SK-N-SH treated with all-trans-retinoic acid at 6 μM for 48 hours (cell line): Measurements from ENCODE around the gene C11orf68.

Experiments used
- ATAC-seq: fragments of 200-7000 bp; cut with Tn5 transposase; 3 replicates; pipeline ENCODE4 v1.9.1; 2020; ENCODE audit warnings: mild to moderate bottlenecking, moderate library complexity
- BACH2 ChIP-seq: fragments of 250-450 bp; sonication (Bioruptor Pico); IDR thresholded peaks from 2 replicates; pipeline ENCODE4 v1.9.0; 2021; ENCODE audit warnings: mild to moderate bottlenecking, borderline replicate concordance
- CSRNP3 ChIP-seq: fragments of 250-450 bp; sonication (Bioruptor Pico); IDR thresholded peaks from 2 replicates; pipeline ENCODE4 v1.5.1; 2021; ENCODE audit warnings: mild to moderate bottlenecking, moderate library complexity
- ESRRG ChIP-seq: fragments of 250-450 bp; sonication (Bioruptor Pico); IDR thresholded peaks from 2 replicates; pipeline ENCODE4 v1.6.1; 2021; ENCODE audit warnings: mild to moderate bottlenecking
- GLIS3 ChIP-seq: fragments of 250-450 bp; sonication (Bioruptor Pico); IDR thresholded peaks from 2 replicates; pipeline ENCODE4 v1.5.0; 2020; ENCODE audit warnings: mild to moderate bottlenecking, moderate library complexity
- ISL1 ChIP-seq: fragments of 250-450 bp; sonication (Bioruptor Pico); IDR thresholded peaks from 2 replicates; pipeline ENCODE4 v2.1.2; 2022; ENCODE audit warnings: mild to moderate bottlenecking, moderate library complexity
- OSR1 ChIP-seq: fragments of 250-450 bp; sonication (Bioruptor Pico); IDR thresholded peaks from 2 replicates; pipeline ENCODE4 v1.8.0; 2022; ENCODE audit warnings: moderate library complexity, mild to moderate bottlenecking, inconsistent platforms
- PATZ1 ChIP-seq: fragments of 250-450 bp; sonication (Bioruptor Pico); IDR thresholded peaks from 2 replicates; pipeline ENCODE4 v1.8.0; 2020; ENCODE audit warnings: mild to moderate bottlenecking, moderate library complexity, borderline replicate concordance
- POU6F1 ChIP-seq: fragments of 250-450 bp; sonication (Bioruptor Pico); IDR thresholded peaks from 2 replicates; pipeline ENCODE4 v1.8.0; 2021; ENCODE audit warnings: low read depth, mild to moderate bottlenecking, moderate library complexity, borderline replicate concordance
- SNAI2 ChIP-seq: fragments of 250-450 bp; sonication (Bioruptor Pico); IDR thresholded peaks from 2 replicates; pipeline ENCODE4 v1.5.0; 2020; ENCODE audit warnings: mild to moderate bottlenecking, moderate library complexity
- TCF4 ChIP-seq: fragments of 250-450 bp; sonication (Bioruptor Pico); IDR thresholded peaks from 2 replicates; pipeline ENCODE4 v1.8.0; 2021; ENCODE audit warnings: mild to moderate bottlenecking, moderate library complexity, borderline replicate concordance
- TOX ChIP-seq: fragments of 250-450 bp; sonication (Bioruptor Pico); IDR thresholded peaks from 2 replicates; pipeline ENCODE4 v1.8.0; 2021; ENCODE audit warnings: mild to moderate bottlenecking, moderate library complexity, borderline replicate concordance
- TSHZ2 ChIP-seq: fragments of 250-450 bp; sonication (Bioruptor Pico); IDR thresholded peaks from 2 replicates; pipeline ENCODE4 v1.5.0; 2020; ENCODE audit warnings: mild to moderate bottlenecking, moderate library complexity
- ZC3H10 ChIP-seq: fragments of 250-450 bp; sonication (Bioruptor Pico); IDR thresholded peaks from 2 replicates; pipeline ENCODE4 v1.5.1; 2021; ENCODE audit warnings: mild to moderate bottlenecking, moderate library complexity
- ZFP3 ChIP-seq: fragments of 250-450 bp; sonication (Bioruptor Pico); IDR thresholded peaks from 2 replicates; pipeline ENCODE4 v1.5.0; 2020; ENCODE audit warnings: mild to moderate bottlenecking, moderate library complexity
- ZFP30 ChIP-seq: fragments of 450-650 bp; formaldehyde crosslinking; IDR thresholded peaks from 2 replicates; pipeline ENCODE4 v1.5.0; 2022; ENCODE audit warnings: mild to moderate bottlenecking, moderate library complexity
- ZNF8 ChIP-seq: fragments of 450-650 bp; formaldehyde crosslinking; IDR thresholded peaks from 2 replicates; pipeline ENCODE4 v1.5.0; 2020; ENCODE audit warnings: mild to moderate bottlenecking, moderate library complexity

C11orf68 gene

GRCh38 chr11:65871811-65872548, 46.9 kb downstream of the C11orf68 start:
- ATAC-seq = peak; percentile 42
- TF ChIP-seq TSHZ2 (0 out of 2 replicates have a peak, but pooled peaks have one; percentile 24), CSRNP3 (0 out of 2 replicates have a peak, but pooled peaks have one; percentile 45), ESRRG (CRISPR knock-in tag) (no peak)

GRCh38 chr11:65870706-65871681, 47.9 kb downstream of the C11orf68 start:
- TF ChIP-seq ZFP30 (no peak), ESRRG (CRISPR knock-in tag) (no peak), CSRNP3 (no peak), TSHZ2 (no peak), BACH2 (CRISPR knock-in tag) (no peak), OSR1 (CRISPR knock-in tag) (no peak), TOX (CRISPR knock-in tag) (no peak), ISL1 (CRISPR knock-in tag) (no peak), SNAI2 (CRISPR knock-in tag) (no peak), POU6F1 (no peak), ZC3H10 (CRISPR knock-in tag) (no peak), GLIS3 (CRISPR knock-in tag) (no peak), PATZ1 (no peak)
- no peak for ATAC-seq

GRCh38 chr11:65870307-65870658, 48.6 kb downstream of the C11orf68 start:
- TF ChIP-seq SNAI2 (CRISPR knock-in tag) (no peak), PATZ1 (no peak), TSHZ2 (no peak), ZNF8 (no peak), ZFP3 (CRISPR knock-in tag) (no peak), ZFP30 (no peak), TCF4 (CRISPR knock-in tag) (no peak)

More at GRCh38 chr11:65870307-65870658, 48.6 kb downstream of the C11orf68 start:
- ATAC-seq = no peak
